Lung (tissue), 12 donors: Measurements from ENCODE around the gene TRIM25. TPM values are rescaled to one million over a fixed set of nuclear protein-coding genes. Genes with fewer than 3 reads are reported as not detected.

Source experiments
- ATAC-seq: fragments of 200-7000 bp; cut with Tn5 transposase; one replicate; pipeline ENCODE4 v1.9.1; 2020; ENCODE audit warnings: moderate number of reproducible peaks; ENCODE audit not compliant: insufficient read depth, low FRiP score
- DNase-seq, 3 donors: peaks; one replicate each; pipeline ENCODE4 v3.0.0-alpha.2; 2013 to 2017
- H3K27ac ChIP-seq, 2 donors: one replicate each; pipeline ENCODE4 v1.5.1; 2013; ENCODE audit warnings: mild to moderate bottlenecking in 2 of 2, moderate library complexity in 2 of 2, control low read depth in 1 of 2, inconsistent platforms in 1 of 2, low read depth in 1 of 2, low read length in 1 of 2
- H3K27me3 ChIP-seq, 3 donors: one replicate each; pipeline ENCODE4 v1.5.1; 2013; ENCODE audit warnings: low read length in 2 of 3; ENCODE audit not compliant: control insufficient read depth in 3 of 3, insufficient read depth in 3 of 3
- H3K36me3 ChIP-seq, 4 donors: one replicate each; pipeline ENCODE4 v1.5.1; 2013; ENCODE audit warnings: low read length in 4 of 4, mild to moderate bottlenecking in 1 of 4, moderate library complexity in 1 of 4; ENCODE audit not compliant: control insufficient read depth in 4 of 4, insufficient read depth in 4 of 4
- H3K4me1 ChIP-seq, 5 donors: one replicate each; pipeline ENCODE4 v1.5.1; 2013; ENCODE audit warnings: low read length in 5 of 5, mild to moderate bottlenecking in 2 of 5, moderate library complexity in 1 of 5; ENCODE audit not compliant: control insufficient read depth in 5 of 5, insufficient read depth in 5 of 5
- H3K4me3 ChIP-seq: one replicate; pipeline ENCODE4 v1.5.1; 2013; ENCODE audit warnings: mild to moderate bottlenecking, control low read depth, moderate library complexity
- H3K9ac ChIP-seq, 2 donors: one replicate each; pipeline ENCODE4 v1.5.1; 2013; ENCODE audit warnings: low read length in 2 of 2, control low read depth in 1 of 2; ENCODE audit not compliant: insufficient read depth in 1 of 2
- H3K9me3 ChIP-seq, 4 donors: one replicate each; pipeline ENCODE4 v1.5.1; 2013; ENCODE audit warnings: low read length in 3 of 4, mild to moderate bottlenecking in 1 of 4, moderate library complexity in 1 of 4; ENCODE audit not compliant: control insufficient read depth in 4 of 4, insufficient read depth in 3 of 4
- CTCF ChIP-seq: IDR thresholded peaks from 2 replicates; pipeline ENCODE4 v1.5.1; 2012; ENCODE audit warnings: mild to moderate bottlenecking; ENCODE audit errors: control extremely low read depth, extremely low read depth
- WGBS, 2 donors: extraction: QIAGEN DNeasy Blood & Tissue Kit; methylation state at CpG; one replicate each; pipeline ENCODE4 v1.1.7; 2013; 5-methylcytosine and 5-hydroxymethylcytosine counted together
- polyA plus RNA-seq, 2 donors: library from polyadenylated mRNA; stranded (reverse); fragments of 200-250 nt; gene quantifications; one replicate each; pipeline ENCODE4 v1.2.1, GENCODE V29; 2013
- total RNA-seq, 2 donors: library from RNA; depleted of rRNA in 1 of 2; stranded (reverse); fragments of >200 nt in 1 of 2; gene quantifications; one replicate each; pipeline ENCODE4 v1.2.1, GENCODE V29; 2014 to 2021
- donor health status: control.
- donor health status: control.
- donor health status: Bipolar disorder and iron deficiency.
- donor health status: healthy.
- donor health status: DM: yes; HTN: yes; CAD: no.

TRIM25 gene
- total and polyA plus RNA-seq, 4 donors, result 22.7 to 88.7 (median 43.7) TPM

GRCh38 chr17:56919717-56920116, 5.9 kb upstream of the TRIM25 start:
- no peak for TF ChIP-seq CTCF
- Histone ChIP-seq H3K36me3 (no peaks in the 10 kb centered on the region), H3K27me3 (no peaks in the 10 kb centered on the region), H3K9ac (no peak overlapping the region), H3K9me3 (no peaks in the 10 kb centered on the region), H3K4me1 (peaks cover 0 to 10% (median 5%) of the 10 kb centered on the region in 5 donors), H3K27ac (no peak overlapping the region), H3K4me3 (no peak overlapping the region)
- WGBS, 2 donors, result 88 to 92% methylated on average over 1 of the region's 1 CpG
- ATAC-seq, result no peak
- DNase-seq, result no peak

- no peak overlapping the region for H3K27ac ChIP-seq
- H3K4me3 ChIP-seq, result no peak overlapping the region
- no peak overlapping the region for H3K9ac ChIP-seq
- no peak for TF ChIP-seq CTCF
- no peaks in the 10 kb centered on the region for H3K27me3 ChIP-seq
- H3K36me3 ChIP-seq, result no peaks in the 10 kb centered on the region
- H3K4me1 ChIP-seq, result peaks cover 0 to 10% (median 6%) of the 10 kb centered on the region in 5 donors
- WGBS, 2 donors, result 34 to 67% methylated on average over 3 of the region's 3 CpGs
- no peak for ATAC-seq
- no peaks in the 10 kb centered on the region for H3K9me3 ChIP-seq
- DNase-seq, result no peak
Measured at GRCh38 chr17:56918916-56919315, 5.1 kb upstream of the TRIM25 start.

GRCh38 chr17:56917559-56918296, 3.9 kb upstream of the TRIM25 start:
- Histone ChIP-seq H3K27me3 (no peaks in the 10 kb centered on the region), H3K4me3 (no peak overlapping the region), H3K9ac (no peak overlapping the region), H3K4me1 (peaks cover 0 to 17% (median 7%) of the 10 kb centered on the region in 5 donors), H3K36me3 (no peaks in the 10 kb centered on the region), H3K9me3 (no peaks in the 10 kb centered on the region), H3K27ac (no peak overlapping the region)
- DNase-seq (no peak), ATAC-seq (no peak)
- TF ChIP-seq CTCF, result no peak
- WGBS, 2 donors, result 82 to 83% methylated on average over 4 of the region's 4 CpGs
